Type B pancreatic cell (in vitro differentiated cells): Measurements from ENCODE around the gene CDC42EP3. TPM values are rescaled to one million over a fixed set of nuclear protein-coding genes. Genes with fewer than 3 reads are reported as not detected.

Experiments used
- DNase-seq: peaks from one replicate; pipeline ENCODE4 v3.0.0; 2021; ENCODE audit warnings: mixed read lengths; ENCODE audit not compliant: unreplicated experiment; ENCODE audit errors: extremely low spot score
- H3K27ac Mint-ChIP-seq: 2 replicates; pipeline ENCODE4 v1.8.0; 2021; ENCODE audit warnings: mild to moderate bottlenecking, mixed read lengths
- H3K27me3 Mint-ChIP-seq: 2 replicates; pipeline ENCODE4 v1.8.0; 2021; ENCODE audit warnings: mixed read lengths
- H3K36me3 Mint-ChIP-seq: 2 replicates; pipeline ENCODE4 v1.8.0; 2021; ENCODE audit warnings: mixed read lengths
- H3K4me1 Mint-ChIP-seq: one replicate; pipeline ENCODE4 v1.8.0; 2021; ENCODE audit warnings: mixed read lengths; ENCODE audit not compliant: unreplicated experiment
- H3K4me3 Mint-ChIP-seq: 2 replicates; pipeline ENCODE4 v1.8.0; 2021; ENCODE audit warnings: mild to moderate bottlenecking, mixed read lengths
- H3K9me3 Mint-ChIP-seq: 2 replicates; pipeline ENCODE4 v1.8.0; 2021; ENCODE audit warnings: mixed read lengths
- CTCF ChIP-seq: fragments of 200-600 bp; sonication (generic); conservative IDR thresholded peaks from 2 replicates; pipeline ENCODE4 v1.5.0; 2021; ENCODE audit warnings: antibody characterized with exemption, mild to moderate bottlenecking
- total RNA-seq: library from RNA; stranded (reverse); gene quantifications from 2 replicates; pipeline ENCODE4 v1.2.1, GENCODE V29; 2021; ENCODE audit warnings: low replicate concordance

CDC42EP3 gene
- total RNA-seq, 1 donor from 2014 or later: 43.7 TPM

- Mint-ChIP-seq H3K27me3 (peaks cover 4% of the 10 kb centered on the region), H3K36me3 (peaks cover 3% of the 10 kb centered on the region), H3K4me1 (no peaks in the 10 kb centered on the region), H3K27ac (no peak overlapping the region), H3K4me3 (no peak overlapping the region), H3K9me3 (peaks cover 14% of the 10 kb centered on the region)
- no peak for DNase-seq
- TF ChIP-seq CTCF: no peak
These were observed 71.5 kb downstream of the CDC42EP3 start for GRCh38 chr2:37599688-37600525.

- no peak overlapping the region for H3K27ac Mint-ChIP-seq
- H3K27me3 Mint-ChIP-seq: peaks cover 4% of the 10 kb centered on the region
- H3K4me3 Mint-ChIP-seq: no peak overlapping the region
- H3K9me3 Mint-ChIP-seq: peaks cover 14% of the 10 kb centered on the region
- H3K4me1 Mint-ChIP-seq: peaks cover 8% of the 10 kb centered on the region
- TF ChIP-seq CTCF: no peak
- peaks cover 3% of the 10 kb centered on the region for H3K36me3 Mint-ChIP-seq
- no peak for DNase-seq
These were observed 77.7 kb downstream of the CDC42EP3 start for GRCh38 chr2:37593694-37594093.

- Mint-ChIP-seq H3K4me1 (peaks cover 11% of the 10 kb centered on the region), H3K27ac (no peak overlapping the region), H3K27me3 (peaks cover 4% of the 10 kb centered on the region), H3K4me3 (no peak overlapping the region), H3K36me3 (peaks cover 3% of the 10 kb centered on the region), H3K9me3 (peaks cover 14% of the 10 kb centered on the region)
- TF ChIP-seq CTCF: no peak
- no peak for DNase-seq
These were observed 78.4 kb downstream of the CDC42EP3 start for GRCh38 chr2:37593024-37593423.
